Fibroblast of skin of right quadriceps (primary cell): ENCODE measurements around the gene EYA4.
"Not testable (repeated sequence)": the region's sequence is repeated elsewhere in the genome, so short reads cannot be mapped to it uniquely, and the experiment has no call there.

Source experiments
- DNase-seq: peaks from one replicate; pipeline ENCODE4 v3.0.0-alpha.2; 2013

The EYA4 gene

GRCh38 chr6:133352046-133352445, 110.9 kb downstream of the EYA4 start:
- no peak for DNase-seq

GRCh38 chr6:133353061-133353460, 111.9 kb downstream of the EYA4 start:
- no peak for DNase-seq

- no peak for DNase-seq
Measured at GRCh38 chr6:133355922-133356321, 114.8 kb downstream of the EYA4 start.

- DNase-seq, result no peak
Measured at GRCh38 chr6:133358574-133359150, 117.5 kb downstream of the EYA4 start.

- no peak for DNase-seq
Measured at GRCh38 chr6:133359256-133359655, 118.1 kb downstream of the EYA4 start.

- DNase-seq, result no peak
Measured at GRCh38 chr6:133359760-133360159, 118.6 kb downstream of the EYA4 start.

GRCh38 chr6:133360194-133360593, 119.0 kb downstream of the EYA4 start:
- DNase-seq, result no peak

- no peak for DNase-seq
Measured at GRCh38 chr6:133362813-133363212, 121.7 kb downstream of the EYA4 start.

- DNase-seq, result no peak
Measured at GRCh38 chr6:133368664-133369063, 127.5 kb downstream of the EYA4 start.

GRCh38 chr6:133369773-133370272, 128.7 kb downstream of the EYA4 start:
- no peak for DNase-seq

- DNase-seq, result no peak
Measured at GRCh38 chr6:133376743-133377142, 135.6 kb downstream of the EYA4 start.

- DNase-seq, result no peak
Measured at GRCh38 chr6:133377219-133377618, 136.1 kb downstream of the EYA4 start.

- DNase-seq, result no peak
Measured at GRCh38 chr6:133380047-133380446, 138.9 kb downstream of the EYA4 start.

- no peak for DNase-seq
Measured at GRCh38 chr6:133380723-133381122, 139.6 kb downstream of the EYA4 start.

GRCh38 chr6:133388731-133389130, 147.6 kb downstream of the EYA4 start:
- no peak for DNase-seq

GRCh38 chr6:133390168-133390567, 149.0 kb downstream of the EYA4 start:
- DNase-seq, result no peak

- DNase-seq, result no peak
Measured at GRCh38 chr6:133392015-133392414, 150.9 kb downstream of the EYA4 start.

GRCh38 chr6:133392641-133393040, 151.5 kb downstream of the EYA4 start:
- DNase-seq, result no peak

GRCh38 chr6:133393891-133394290, 152.7 kb downstream of the EYA4 start:
- no peak for DNase-seq

- no peak for DNase-seq
Measured at GRCh38 chr6:133394630-133395029, 153.5 kb downstream of the EYA4 start.

GRCh38 chr6:133396233-133396983, 155.3 kb downstream of the EYA4 start:
- peak; percentile 6 for DNase-seq

GRCh38 chr6:133396984-133397348, 155.8 kb downstream of the EYA4 start:
- DNase-seq, result peak; percentile 3

GRCh38 chr6:133397601-133398000, 156.4 kb downstream of the EYA4 start:
- not testable (repeated sequence) for DNase-seq

GRCh38 chr6:133399426-133399825, 158.3 kb downstream of the EYA4 start:
- no peak for DNase-seq

- no peak for DNase-seq
Measured at GRCh38 chr6:133404151-133404550, 163.0 kb downstream of the EYA4 start.
